IPS DF 4.7 (cell line): ENCODE data around the gene PLXNC1.

Source experiments
- DNase-seq: peaks from one replicate; pipeline ENCODE4 v3.0.0-alpha.2; 2013; ENCODE audit warnings: low spot score; ENCODE audit errors: extremely low read depth

PLXNC1 gene

DNA sequence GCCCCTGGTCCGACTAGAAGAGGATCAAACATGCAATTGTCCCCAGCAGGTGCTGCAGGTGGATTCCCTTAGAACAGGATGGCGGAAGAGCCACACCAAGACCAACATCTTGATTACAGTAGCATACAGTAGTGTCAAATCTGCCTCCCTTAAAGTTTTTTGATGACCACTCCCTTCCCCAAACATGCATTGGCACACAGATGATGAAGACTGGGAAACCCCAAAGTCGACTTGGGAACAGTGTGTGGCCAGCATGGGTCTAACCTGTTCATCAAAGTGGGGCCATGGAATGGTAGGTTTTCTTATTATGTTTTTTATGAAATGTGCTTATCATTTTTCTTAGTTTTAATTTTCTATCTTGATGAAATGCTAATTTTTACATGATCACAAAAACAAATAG, 8.8 kb downstream of the PLXNC1 start:
- no peak for DNase-seq

DNA sequence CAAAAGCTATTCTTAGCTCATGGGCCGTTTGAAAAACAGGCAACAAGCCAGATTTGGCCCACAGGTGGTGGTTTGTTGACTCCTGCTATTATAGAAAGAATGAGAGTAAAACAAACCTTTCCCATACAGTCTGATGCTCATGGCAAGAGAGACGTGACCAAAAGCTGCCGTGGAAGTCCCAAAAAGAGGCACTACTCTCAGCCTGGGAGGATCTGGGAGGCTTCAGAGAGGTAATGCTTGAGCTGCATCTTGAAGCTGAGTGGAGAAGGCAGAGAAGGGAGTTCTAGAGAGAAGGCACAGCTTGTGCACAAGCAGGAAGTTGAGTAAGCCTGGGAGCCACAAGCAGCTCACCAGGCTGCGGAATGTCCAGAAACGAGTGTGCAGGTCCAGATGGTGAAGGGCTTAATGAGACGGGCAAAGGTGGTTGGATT, 9.6 kb downstream of the PLXNC1 start:
- no peak for DNase-seq

DNA sequence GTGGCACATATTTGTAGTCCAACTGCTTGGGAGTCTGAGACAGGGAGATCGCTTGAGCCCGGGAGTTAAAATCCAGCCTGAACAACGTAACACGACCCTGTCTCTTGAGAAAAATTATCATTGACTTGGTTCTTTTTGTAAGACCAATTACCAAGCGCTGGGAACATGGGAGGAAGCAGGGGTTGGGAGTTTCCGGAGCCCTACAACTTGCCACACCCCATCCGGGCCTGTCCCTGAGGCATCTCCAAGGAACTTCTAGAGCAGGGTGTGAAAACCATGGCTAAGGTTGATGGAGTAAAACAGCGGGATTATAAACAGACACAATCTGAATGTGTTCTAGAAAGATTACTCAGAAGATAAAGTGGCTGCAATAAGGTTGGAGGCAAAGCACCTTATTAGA, 10.3 kb downstream of the PLXNC1 start:
- no peak for DNase-seq

DNA sequence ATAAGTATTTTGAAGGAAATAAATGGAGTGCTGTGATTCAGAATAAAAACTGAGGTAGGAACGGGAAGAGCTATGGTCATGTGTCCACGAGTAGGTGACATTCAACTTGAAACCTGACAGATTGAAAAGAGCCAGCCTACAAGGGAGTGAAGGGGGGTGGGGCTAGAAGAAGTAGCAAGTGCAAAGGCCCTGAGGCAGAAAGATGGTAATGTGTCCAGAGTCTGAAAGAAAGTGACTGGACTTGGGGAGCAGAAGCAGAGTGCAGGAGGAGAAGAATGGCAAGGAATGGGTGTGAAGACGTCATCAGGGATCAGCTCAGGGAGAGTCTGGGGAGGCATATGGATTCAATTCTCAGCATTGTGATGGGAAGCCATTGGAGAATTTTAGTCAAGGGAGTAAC, 13.7 kb downstream of the PLXNC1 start:
- no peak for DNase-seq

DNA sequence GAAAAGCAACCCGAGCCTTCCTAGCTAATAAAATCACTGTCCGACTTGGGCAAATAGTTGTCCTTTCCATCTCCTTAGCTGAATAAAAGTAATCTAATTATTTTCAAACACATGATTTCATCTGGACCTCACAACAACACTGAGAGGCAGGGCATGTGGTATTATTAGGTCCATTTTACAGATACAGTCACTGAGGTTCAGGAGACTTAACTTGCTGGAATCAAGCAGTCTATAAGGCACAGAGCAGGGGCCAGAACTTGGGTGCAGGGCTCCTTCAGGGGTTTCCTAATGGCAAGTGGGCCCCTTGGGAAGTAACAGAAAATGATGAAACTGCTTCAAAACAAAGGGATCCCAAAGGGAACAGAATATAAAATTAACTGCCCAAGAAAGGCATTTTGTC, 15.5 kb downstream of the PLXNC1 start:
- DNase-seq: no peak

DNA sequence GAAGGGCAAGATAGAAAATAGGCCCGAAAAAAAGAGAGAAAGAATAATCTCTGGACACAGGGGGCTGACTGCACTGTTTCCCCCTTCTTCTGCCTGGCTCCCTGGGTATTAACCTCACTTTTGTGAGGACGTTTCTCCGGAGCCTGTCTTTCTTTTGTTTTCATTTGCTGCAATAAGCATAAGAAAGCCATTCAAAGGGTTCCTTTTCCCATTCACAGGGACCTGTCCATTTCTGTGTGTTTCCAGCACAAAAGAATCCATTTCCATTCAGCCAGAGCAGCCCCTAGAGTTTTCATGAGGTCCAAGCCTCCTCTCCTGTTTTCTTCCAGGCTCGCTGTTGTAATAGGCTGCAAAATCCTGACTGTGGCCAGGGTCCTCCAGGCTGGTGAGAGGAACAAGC, 16.8 kb downstream of the PLXNC1 start:
- no peak for DNase-seq

GRCh38 chr12:94165670-94166364, 17.4 kb downstream of the PLXNC1 start:
- DNase-seq: no peak

- DNase-seq: no peak
These were observed 18.8 kb downstream of the PLXNC1 start for GRCh38 chr12:94167071-94167755.

DNA sequence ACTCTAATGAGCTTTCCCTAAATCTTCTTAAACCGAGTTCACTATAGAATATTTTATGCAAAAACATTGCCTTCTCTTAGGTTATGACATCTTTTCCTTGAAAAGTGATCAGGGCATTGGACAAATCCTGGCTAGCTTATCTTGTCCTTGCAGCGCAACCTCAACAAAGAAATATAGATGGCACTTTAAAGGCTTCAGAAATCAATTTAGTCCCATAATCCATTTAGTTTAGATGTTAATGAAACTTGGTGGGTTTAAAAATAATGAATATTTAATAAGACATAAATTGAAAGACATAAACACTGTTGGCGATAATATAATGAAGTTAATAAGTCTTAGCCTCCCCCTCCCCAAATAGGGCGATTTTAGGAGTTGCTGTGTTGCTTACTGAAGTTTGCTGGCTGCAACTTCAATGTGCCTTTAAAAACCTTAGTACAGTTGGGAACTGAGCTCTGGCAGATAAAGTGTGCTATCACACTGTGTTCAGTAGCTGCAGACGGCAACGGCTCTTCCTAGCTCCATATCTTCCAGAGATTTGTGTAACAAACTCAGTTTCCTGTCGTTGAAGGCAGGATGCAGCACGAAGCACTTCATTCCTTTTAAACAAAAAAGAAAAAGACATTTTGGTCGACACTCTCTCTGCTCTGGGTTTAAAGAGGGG, 19.5 kb downstream of the PLXNC1 start:
- no peak for DNase-seq

GRCh38 chr12:94169495-94169894, 21.1 kb downstream of the PLXNC1 start:
- DNase-seq: no peak

- DNase-seq: no peak
These were observed 21.8 kb downstream of the PLXNC1 start for GRCh38 chr12:94169966-94170689.

DNA sequence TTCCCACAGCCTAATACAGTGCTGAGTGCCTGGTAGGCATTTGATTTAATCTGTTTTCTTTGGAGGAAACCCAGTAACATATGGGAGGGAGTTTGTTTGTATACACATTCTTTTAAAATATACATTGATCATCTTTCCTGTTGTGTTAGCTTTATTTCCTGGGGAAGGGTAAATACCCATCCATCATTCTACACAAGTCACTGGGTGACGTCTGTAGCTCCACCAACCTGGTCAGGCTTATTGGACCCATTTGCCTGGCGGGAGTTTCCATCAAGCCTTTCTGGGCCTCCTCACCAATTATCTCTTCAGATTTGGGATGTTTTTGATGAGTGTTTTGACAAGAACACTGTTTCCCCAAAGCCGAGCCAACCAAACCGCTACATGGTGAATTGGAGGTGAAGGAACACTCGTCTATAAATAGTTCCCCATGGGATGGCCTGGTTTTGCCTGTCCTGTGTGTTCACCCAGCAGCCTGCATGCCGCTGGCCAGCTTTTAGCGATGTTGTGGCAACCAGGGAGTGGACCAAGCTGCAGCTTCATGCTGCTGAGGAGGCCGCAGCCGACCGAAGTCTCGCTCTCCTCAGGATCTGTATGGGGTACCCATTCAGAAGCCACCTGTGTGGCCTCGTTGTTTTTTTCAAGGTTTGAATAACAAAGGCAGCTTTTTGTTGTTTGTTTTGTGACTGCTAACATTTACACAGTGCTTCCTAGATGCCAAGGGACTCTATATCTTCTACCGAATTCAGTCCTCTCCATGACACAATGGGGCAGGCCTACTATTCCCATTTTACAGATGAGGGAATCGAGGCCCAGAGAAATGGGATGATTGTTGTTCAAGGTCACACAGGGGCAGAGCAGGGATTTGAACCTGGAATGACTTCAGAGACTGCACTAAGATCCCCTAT, 22.6 kb downstream of the PLXNC1 start:
- DNase-seq: no peak

- no peak for DNase-seq
These were observed 23.2 kb downstream of the PLXNC1 start for GRCh38 chr12:94171595-94171930.

GRCh38 chr12:94172031-94172430, 23.7 kb downstream of the PLXNC1 start:
- DNase-seq: no peak

GRCh38 chr12:94172973-94173372, 24.6 kb downstream of the PLXNC1 start:
- DNase-seq: no peak

GRCh38 chr12:94173660-94174265, 25.4 kb downstream of the PLXNC1 start:
- no peak for DNase-seq

DNA sequence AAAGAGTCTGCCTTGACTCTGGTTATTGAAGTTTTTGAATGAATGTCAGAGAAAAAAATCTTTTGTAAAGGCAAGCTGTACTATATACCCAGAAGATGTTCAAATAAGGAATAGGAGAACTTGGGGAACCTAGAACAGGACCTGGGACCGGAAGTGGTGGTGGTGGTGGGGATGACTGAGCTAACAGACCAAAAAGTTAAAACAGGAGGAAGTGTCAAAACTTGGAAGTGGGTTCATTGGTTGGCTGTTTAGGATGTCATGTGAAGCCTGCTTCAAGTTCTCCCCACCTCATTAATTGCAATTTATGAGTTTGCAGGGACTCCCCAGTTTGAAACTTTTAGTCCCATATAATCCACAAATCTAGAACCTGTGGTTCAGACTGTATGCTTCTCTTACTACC, 26.2 kb downstream of the PLXNC1 start:
- no peak for DNase-seq

DNA sequence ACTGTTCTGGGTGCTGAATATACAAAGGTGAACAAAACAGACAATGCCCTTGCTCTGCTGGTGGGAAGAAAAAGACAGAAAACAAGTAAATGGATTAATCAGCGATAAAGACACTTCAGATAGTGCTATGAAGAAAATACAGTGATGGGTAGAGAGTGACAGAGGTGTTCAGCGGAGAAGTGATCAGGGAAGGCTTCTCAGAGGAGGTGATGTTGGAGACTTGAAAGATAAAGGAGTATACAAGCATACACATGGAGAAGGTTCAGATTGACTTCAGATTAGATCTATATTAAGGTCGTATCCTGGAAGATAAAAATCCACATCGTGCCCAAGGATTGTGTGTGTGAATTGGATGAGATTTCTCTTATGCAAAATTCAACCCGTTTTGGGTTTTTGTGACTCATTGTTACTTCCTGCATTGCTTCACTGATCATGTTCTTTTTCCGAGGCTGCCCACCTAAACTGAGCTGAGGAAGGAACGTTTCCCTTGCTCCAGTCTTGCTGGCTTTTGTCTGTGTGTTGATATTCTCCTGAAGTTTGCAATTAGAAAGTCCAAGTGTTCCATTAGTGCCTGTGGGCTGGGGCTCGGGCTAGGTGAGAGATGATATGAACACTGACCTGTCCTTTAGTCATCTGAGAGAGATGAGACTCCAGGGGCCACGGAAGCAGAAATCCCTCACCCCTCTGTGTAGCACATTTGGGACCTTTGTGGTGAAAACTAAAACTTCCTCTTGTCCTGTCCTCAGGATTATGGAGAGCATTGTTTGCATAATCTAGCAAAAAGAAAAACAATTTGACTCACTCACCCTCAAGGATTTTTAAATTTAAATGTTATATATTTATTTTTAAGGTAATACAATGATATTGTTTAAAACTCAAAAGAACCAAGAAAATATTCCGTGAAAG, 27.6 kb downstream of the PLXNC1 start:
- no peak for DNase-seq

- DNase-seq: no peak
These were observed 29.7 kb downstream of the PLXNC1 start for GRCh38 chr12:94178054-94178453.

- no peak for DNase-seq
These were observed 30.5 kb downstream of the PLXNC1 start for GRCh38 chr12:94178882-94179281.
